Subcutaneous adipose tissue (tissue), 4 donors: Measurements from ENCODE around the gene RNASEH2C. TPM values are rescaled to one million over a fixed set of nuclear protein-coding genes. Genes with fewer than 3 reads are reported as not detected.

Source experiments
- CTCF ChIP-seq: fragments of 450-650 bp; IDR thresholded peaks from one replicate; pipeline ENCODE4 v1.5.1; 2016; ENCODE audit warnings: low read depth, mild to moderate bottlenecking, control low read depth, antibody characterized with exemption, moderate library complexity
- total RNA-seq, 4 donors: library from RNA; depleted of rRNA; stranded (reverse); fragments of >200 nt; gene quantifications; one replicate each; pipeline ENCODE4 v1.1.0, GENCODE V29; 2016

Gene RNASEH2C
- total RNA-seq, 4 donors from 2014 or later, result 41.6 to 101 (median 97.7) TPM

DNA sequence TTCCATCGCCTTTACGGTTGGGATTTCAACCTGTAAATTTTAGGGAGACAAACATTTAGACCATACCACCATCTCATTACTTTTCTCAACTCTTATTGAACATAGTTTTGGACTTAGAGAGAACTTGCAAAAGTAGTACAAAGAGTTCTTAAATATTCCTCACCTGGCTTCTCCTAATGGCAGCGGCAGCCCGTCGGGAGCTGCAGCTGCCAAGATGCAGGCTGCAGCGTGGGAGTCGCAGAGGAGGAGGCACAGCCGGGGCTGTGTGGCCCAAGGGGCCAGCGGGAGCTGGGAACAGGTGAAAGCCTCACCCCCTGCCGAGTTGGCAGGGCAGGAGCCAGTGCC, 23.1 kb upstream of the RNASEH2C start:
- no peak for TF ChIP-seq CTCF

DNA sequence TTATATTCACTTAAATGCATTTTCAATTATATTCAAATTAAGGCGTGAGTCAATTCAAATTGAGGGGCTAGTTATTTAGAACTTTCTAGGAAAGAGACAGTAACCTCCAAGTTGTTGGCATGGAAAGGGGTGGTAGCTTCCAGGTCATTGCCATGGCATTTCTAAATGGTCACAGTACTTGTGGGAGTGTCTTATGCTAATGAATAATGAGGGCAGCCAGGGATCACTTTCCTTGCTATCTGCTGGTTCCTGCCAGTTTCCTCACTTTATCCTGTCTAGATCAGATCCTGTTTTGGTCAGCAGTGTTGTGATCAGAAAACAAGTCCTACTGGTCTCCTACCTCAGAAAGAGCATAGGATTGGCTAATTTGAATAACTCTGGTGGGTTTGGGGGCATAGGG, 21.8 kb upstream of the RNASEH2C start:
- TF ChIP-seq CTCF, result no peak

DNA sequence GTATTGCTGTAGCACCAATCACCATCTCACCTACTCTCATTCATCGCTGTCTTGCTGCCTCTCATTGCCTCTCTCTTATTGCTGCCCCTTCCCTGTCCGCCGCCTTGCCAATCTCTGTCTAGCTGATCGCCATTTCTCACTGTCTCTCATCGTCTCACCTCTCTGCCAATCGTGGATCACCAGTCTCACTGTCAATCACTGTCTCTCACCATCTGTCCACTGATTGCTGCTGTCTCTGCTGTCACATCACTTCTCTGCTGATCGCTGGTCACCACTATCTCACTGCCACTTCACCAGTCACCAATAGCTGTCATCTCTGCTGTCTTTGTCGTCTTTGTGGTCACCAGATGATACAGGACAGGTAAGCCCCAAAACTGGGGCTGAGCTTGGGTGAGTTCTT, 20.6 kb upstream of the RNASEH2C start:
- TF ChIP-seq CTCF, result no peak

GRCh38 chr11:65739022-65739421, 18.4 kb upstream of the RNASEH2C start:
- no peak for TF ChIP-seq CTCF

GRCh38 chr11:65736810-65737209, 16.2 kb upstream of the RNASEH2C start:
- TF ChIP-seq CTCF, result no peak

DNA sequence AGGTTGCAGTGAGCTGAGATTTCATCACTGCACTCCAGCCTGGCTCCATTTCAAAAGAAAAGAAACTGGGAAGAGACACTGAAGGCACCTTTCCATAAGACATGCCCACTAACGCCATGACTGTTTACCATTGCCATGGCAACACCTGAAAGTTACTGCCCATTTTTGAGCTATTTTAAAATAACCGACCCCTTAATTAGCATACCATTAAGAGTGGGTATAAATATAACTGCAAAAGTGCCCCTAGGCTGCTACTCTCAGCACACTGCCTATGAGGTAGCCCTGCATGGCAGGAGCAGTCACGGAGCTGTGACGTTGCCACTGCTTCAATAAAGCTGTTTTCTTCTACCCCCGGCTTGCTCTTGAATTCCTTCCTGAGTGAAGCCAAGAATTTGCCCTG, 9.9 kb upstream of the RNASEH2C start:
- TF ChIP-seq CTCF, result no peak

DNA sequence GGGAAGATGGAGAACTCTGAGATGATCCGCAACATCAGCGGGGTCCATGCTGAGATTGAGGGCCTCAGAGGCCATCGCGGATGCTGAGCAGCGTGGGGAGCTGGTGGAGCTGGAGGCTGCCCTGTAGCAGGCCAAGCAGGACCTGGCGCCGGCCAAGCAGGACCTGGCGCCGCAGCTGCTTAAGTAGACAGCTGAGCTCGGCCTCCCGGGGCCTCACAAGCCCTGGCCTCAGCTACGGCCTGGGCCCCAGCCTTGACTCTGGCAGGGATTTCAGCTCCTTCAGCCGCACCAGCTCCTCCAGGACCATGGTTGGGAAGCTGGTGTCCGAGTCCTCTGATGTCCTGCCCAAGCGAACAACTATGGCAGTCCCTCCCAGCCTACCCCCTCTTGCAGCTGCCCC, 7.3 kb upstream of the RNASEH2C start:
- TF ChIP-seq CTCF, result no peak

GRCh38 chr11:65726660-65727059, 6.1 kb upstream of the RNASEH2C start:
- no peak for TF ChIP-seq CTCF
